Mucosa of gallbladder (tissue), 1 donor: ENCODE measurements around the gene METTL21A. TPM values are rescaled to one million over a fixed set of nuclear protein-coding genes. Genes with fewer than 3 reads are reported as not detected.
"Not testable (repeated sequence)": the region's sequence is repeated elsewhere in the genome, so short reads cannot be mapped to it uniquely, and the experiment has no call there.

ENCODE experiments used
- DNase-seq: peaks from one replicate; pipeline ENCODE4 v3.0.0-alpha.2; 2020; ENCODE audit warnings: low spot score
- total RNA-seq: library from RNA; stranded (reverse); gene quantifications from one replicate; pipeline ENCODE4 v1.2.1, GENCODE V29; 2021
- donor health status: DM: no; HTN: no; CAD: no.

METTL21A gene
- total RNA-seq: 12.4 TPM

GRCh38 chr2:207625014-207625907 lies at the start of gene METTL21A:
TSS of gene METTL21A (minus strand) at chr2:207625394. CDS start at chr2:207624375, 1,019 bp downstream.
- DNase-seq: peak; percentile 91

GRCh38 chr2:207674826-207675225 lies 49.6 kb upstream of the METTL21A start:
- no peak for DNase-seq

GRCh38 chr2:207674266-207674774 lies 49.1 kb upstream of the METTL21A start:
- DNase-seq: no peak

DNA sequence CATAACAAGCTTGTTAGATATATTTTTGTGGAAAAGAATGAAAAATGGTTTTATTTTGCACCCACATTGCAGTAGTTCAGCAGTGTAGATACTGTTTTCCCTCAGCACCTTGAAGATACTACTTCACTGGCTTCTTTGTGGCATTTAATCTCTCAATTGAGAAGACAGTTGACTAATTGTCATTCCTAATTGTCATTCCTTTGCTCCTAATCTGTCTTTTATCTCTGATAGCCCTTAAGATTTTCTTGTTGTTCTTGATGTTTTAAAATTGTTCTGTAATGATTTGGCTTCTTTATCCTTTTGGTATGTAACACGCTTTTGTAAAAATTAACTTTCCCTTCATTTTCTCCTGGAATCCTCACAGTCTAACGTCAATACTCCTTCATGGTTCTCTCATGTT lies 48.2 kb upstream of the METTL21A start:
- no peak for DNase-seq

DNA sequence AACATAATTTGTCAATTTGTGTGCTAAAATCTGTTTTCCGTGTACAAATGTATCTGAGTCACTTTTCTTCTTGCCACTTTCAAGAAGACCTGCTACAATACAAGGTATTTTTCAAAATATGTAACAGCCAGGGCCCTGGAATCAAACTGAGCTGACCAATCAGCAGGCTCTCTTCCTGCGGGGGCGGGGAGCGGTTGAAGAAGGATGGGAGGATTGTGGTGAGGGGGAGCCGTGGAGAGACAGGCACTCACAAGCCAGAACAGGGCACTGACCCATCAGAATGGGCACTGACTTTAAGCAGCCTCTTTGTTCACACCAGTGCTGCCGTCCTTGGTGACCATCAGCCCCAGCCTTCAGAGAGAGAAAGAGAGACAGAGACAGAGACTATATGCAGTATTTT lies 45.7 kb upstream of the METTL21A start:
- no peak for DNase-seq

GRCh38 chr2:207663870-207664545 lies 38.8 kb upstream of the METTL21A start:
- DNase-seq: no peak

DNA sequence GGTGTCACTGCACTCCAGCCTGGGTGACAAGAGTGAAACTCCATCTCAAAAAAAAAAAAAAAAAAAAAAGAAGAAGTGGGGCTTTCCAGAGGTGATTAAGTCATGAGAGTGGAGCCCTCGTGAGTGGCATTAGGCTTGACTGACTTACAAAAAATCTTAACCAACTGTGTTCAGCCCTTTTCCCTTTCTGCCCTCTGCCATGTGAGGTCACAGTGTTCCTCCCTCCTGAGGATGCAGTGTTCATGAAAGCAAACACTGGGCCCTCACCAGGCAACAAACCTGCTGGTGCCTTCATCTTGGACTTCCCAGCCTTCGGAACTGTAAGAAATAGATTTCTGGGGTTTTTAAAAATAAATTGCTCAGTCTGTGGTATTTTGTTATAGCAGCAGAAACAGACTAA lies 37.0 kb upstream of the METTL21A start:
- DNase-seq: no peak

DNA sequence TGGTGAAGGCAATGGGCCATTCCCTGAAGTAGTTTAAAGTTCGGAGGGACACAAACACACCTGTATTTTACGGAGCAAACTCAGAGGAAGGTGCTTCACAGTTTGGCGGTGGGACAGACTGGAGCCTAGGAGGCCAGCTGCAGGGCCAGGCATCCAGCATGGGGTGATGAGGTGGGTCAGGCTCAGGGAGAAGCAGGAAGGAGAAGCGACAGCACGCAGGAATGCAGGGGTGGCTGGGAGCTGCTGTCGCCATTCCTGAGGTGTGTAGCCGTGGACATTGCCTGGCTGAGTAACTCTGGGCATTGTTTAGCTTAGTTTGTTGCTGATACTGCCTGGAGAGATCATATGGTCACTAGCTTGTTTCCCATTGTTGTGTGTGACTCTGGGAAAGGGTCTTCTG lies 35.8 kb upstream of the METTL21A start:
- DNase-seq: no peak

DNA sequence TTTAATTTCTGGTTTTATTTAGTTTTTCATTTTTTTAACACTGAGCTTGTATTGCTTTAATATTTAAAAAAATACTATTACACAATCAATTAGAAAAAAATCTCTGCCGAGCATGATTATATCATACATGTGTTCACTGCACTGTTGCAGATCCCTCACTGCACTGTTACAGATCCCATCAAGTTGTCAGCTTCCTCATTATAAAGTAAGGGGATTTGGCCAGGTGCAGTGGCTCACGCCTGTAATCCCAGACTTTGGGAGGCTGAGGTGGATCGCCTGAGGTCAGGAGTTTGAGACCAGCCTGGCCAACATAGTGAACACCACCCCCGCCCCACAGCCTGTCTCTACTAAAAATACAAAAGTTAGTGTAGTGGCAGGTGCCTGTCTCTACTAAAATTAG lies 33.0 kb upstream of the METTL21A start:
- DNase-seq: no peak

- no peak for DNase-seq
Observed at GRCh38 chr2:207655000-207655399, 29.8 kb upstream of the METTL21A start.

DNA sequence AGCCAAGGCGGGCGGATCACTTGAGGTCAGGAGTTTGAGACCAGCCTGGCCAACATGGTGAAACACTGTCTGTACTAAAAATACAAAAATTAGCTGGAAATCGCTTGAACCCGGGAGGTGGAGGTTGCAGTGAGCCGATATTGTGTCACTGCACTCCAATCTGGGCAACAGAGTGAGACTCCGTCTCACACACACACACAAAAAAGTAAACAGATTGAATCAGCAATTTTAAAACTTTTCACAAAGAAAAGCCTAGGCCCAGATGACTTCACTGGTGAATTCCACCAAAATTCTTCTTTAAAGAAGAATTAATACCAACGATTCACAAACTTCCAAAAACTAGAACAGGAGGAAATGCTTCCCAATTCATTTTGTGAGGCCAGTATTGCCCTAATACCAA lies 21.4 kb upstream of the METTL21A start:
- DNase-seq: not testable (repeated sequence)

DNA sequence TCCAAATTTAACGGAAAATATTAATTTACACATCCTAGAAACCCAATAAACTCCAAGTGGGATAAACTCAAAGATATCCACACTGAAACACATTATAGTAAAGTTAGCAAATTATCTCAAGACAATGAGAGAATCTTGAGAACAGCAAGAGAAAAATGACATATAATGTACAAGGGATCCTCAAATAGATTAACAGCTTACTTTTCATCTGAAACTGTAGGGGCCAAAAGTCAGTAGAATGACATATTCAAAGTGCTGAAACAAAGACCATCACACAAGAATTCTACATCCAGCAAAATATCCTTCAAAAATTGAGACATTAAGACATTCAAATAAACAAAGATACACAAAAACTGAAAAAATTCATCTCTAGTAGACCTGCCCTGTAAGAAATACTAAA lies 18.7 kb upstream of the METTL21A start:
- DNase-seq: no peak

- no peak for DNase-seq
Observed at GRCh38 chr2:207640661-207641060, 15.5 kb upstream of the METTL21A start.

DNA sequence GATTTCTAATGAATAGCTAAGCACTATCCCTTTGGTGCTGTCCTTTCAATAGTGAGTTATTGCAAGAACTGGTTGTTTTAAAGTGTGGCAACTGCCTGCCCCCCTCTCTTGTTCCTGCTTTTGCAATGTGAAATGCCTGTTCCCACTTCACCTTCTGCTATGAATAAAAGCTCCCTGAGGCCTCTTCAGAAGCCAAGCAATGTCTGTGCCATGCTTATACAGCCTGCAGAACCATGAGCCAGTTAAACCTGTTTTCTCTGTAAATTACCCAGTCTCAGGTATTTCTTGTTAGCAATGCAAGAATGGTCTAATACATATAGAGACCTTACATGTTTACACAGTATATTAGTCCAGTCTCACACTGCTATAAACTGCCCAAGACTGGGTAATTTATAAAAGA lies 15.0 kb upstream of the METTL21A start:
- no peak for DNase-seq

- not testable (repeated sequence) for DNase-seq
Observed at GRCh38 chr2:207639288-207639687, 14.1 kb upstream of the METTL21A start.

- no peak for DNase-seq
Observed at GRCh38 chr2:207635468-207636200, 10.4 kb upstream of the METTL21A start.

DNA sequence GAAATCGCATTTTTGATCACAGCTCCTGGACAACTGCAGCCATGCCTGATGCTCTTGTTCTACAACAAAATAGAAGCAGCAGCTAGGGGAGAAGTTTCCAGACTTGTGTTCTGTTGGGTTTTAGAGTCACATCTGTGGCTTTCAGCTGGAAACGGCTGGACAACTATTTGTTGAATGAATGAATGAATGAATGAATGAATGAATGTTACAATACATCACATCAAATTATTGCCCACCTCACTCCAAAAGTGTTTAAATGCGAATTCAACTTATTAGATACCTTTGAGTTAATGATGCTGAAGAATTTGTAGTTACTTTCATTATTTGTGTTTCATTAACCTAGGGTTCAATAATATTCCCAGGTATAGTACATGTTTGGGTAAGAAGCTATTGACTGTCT lies 8.5 kb upstream of the METTL21A start:
- no peak for DNase-seq

- no peak for DNase-seq
Observed at GRCh38 chr2:207632575-207633493, 7.6 kb upstream of the METTL21A start.

DNA sequence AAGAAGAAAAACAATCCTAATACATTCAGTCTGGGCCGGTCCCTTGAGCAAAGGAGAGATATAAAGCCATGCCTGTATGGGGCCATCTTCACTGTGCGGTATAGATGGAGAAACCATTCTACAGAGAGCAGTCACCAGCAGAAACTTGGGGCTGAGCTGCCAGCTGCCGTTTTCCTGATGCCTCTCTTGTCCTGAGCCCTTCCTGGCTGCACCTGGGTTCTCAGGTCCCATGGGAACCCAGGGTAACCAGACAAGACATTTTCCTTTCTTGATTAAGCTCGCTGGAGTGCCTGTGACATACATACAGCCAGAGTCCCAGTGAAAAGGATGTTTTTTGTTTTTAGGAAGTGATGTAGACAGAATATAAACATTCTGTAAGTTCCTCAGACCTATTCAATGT lies 5.3 kb upstream of the METTL21A start:
- no peak for DNase-seq

- DNase-seq: no peak
Observed at GRCh38 chr2:207629553-207629952, 4.4 kb upstream of the METTL21A start.
